Effector memory CD4-positive, alpha-beta T cell (primary cell): ENCODE measurements around the gene ACTN1.

Source experiments
- DNase-seq, 3 donors: peaks; one replicate each; pipeline ENCODE4 v3.0.0-alpha.2; 2020
- H3K27ac ChIP-seq: 2 replicates; pipeline ENCODE4 v1.7.0; 2013; ENCODE audit warnings: mild to moderate bottlenecking, low read length, moderate library complexity; ENCODE audit not compliant: insufficient read depth, poor library complexity, severe bottlenecking
- H3K27me3 ChIP-seq: replicated peaks from 2 replicates; pipeline ENCODE4 v1.7.0; 2013; ENCODE audit warnings: mild to moderate bottlenecking, low read length; ENCODE audit not compliant: insufficient read depth, control insufficient read depth, poor library complexity, severe bottlenecking
- H3K36me3 ChIP-seq: 2 replicates; pipeline ENCODE4 v1.7.0; 2013; ENCODE audit warnings: mild to moderate bottlenecking, low read length, moderate library complexity; ENCODE audit not compliant: control insufficient read depth, insufficient read depth
- H3K4me1 ChIP-seq: 2 replicates; pipeline ENCODE4 v1.7.0; 2013; ENCODE audit warnings: low read length, mild to moderate bottlenecking; ENCODE audit not compliant: control insufficient read depth, insufficient read depth, poor library complexity, severe bottlenecking
- H3K4me3 ChIP-seq: 2 replicates; pipeline ENCODE4 v1.7.0; 2013; ENCODE audit warnings: low read length, low read depth, mild to moderate bottlenecking; ENCODE audit not compliant: insufficient read depth, poor library complexity, severe bottlenecking
- H3K9me3 ChIP-seq: 2 replicates; pipeline ENCODE4 v1.7.0; 2013; ENCODE audit warnings: mild to moderate bottlenecking, low read length, moderate library complexity; ENCODE audit not compliant: control insufficient read depth

ACTN1 gene

GRCh38 chr14:68953196-68953555 lies 25.9 kb downstream of the ACTN1 start:
- H3K36me3 ChIP-seq = peaks cover 5% of the 10 kb centered on the region
- H3K27me3 ChIP-seq = no peaks in the 10 kb centered on the region
- no peak overlapping the region for H3K27ac ChIP-seq
- peaks cover 2% of the 10 kb centered on the region for H3K4me1 ChIP-seq
- H3K9me3 ChIP-seq = no peaks in the 10 kb centered on the region
- DNase-seq = no peak
- H3K4me3 ChIP-seq = no peak overlapping the region

- Histone ChIP-seq H3K27ac (no peak overlapping the region), H3K4me3 (no peak overlapping the region), H3K36me3 (peaks cover 5% of the 10 kb centered on the region), H3K4me1 (peaks cover 2% of the 10 kb centered on the region), H3K27me3 (no peaks in the 10 kb centered on the region), H3K9me3 (no peaks in the 10 kb centered on the region)
- no peak for DNase-seq
Measured at GRCh38 chr14:68952531-68953195, 26.4 kb downstream of the ACTN1 start.

- no peak overlapping the region for H3K4me3 ChIP-seq
- H3K9me3 ChIP-seq = no peaks in the 10 kb centered on the region
- no peaks in the 10 kb centered on the region for H3K27me3 ChIP-seq
- no peak overlapping the region for H3K27ac ChIP-seq
- DNase-seq = no peak
- peaks cover 2% of the 10 kb centered on the region for H3K4me1 ChIP-seq
- no peaks in the 10 kb centered on the region for H3K36me3 ChIP-seq
Measured at GRCh38 chr14:68951800-68952530, 27.1 kb downstream of the ACTN1 start.

GRCh38 chr14:68951035-68951797 lies 27.9 kb downstream of the ACTN1 start:
- no peak for DNase-seq
- H3K27ac ChIP-seq = no peak overlapping the region
- no peaks in the 10 kb centered on the region for H3K27me3 ChIP-seq
- no peak overlapping the region for H3K4me3 ChIP-seq
- H3K36me3 ChIP-seq = no peaks in the 10 kb centered on the region
- H3K9me3 ChIP-seq = no peaks in the 10 kb centered on the region
- no peaks in the 10 kb centered on the region for H3K4me1 ChIP-seq

- Histone ChIP-seq H3K36me3 (no peaks in the 10 kb centered on the region), H3K27ac (no peak overlapping the region)
- no peak for DNase-seq
Measured at GRCh38 chr14:68950111-68950510, 29.0 kb downstream of the ACTN1 start.

GRCh38 chr14:68949601-68949965 lies 29.5 kb downstream of the ACTN1 start:
- no peak overlapping the region for H3K4me3 ChIP-seq
- H3K27ac ChIP-seq = no peak overlapping the region
- DNase-seq = no peak
- H3K27me3 ChIP-seq = no peaks in the 10 kb centered on the region
- no peaks in the 10 kb centered on the region for H3K36me3 ChIP-seq
- no peaks in the 10 kb centered on the region for H3K9me3 ChIP-seq
- no peaks in the 10 kb centered on the region for H3K4me1 ChIP-seq

More at GRCh38 chr14:68950111-68950510, 29.0 kb downstream of the ACTN1 start:
- H3K4me1 ChIP-seq = no peaks in the 10 kb centered on the region
- H3K9me3 ChIP-seq = no peaks in the 10 kb centered on the region
- H3K4me3 ChIP-seq = no peak overlapping the region
- no peaks in the 10 kb centered on the region for H3K27me3 ChIP-seq

- Histone ChIP-seq H3K36me3 (no peaks in the 10 kb centered on the region), H3K9me3 (no peaks in the 10 kb centered on the region), H3K27ac (no peak overlapping the region), H3K4me1 (no peaks in the 10 kb centered on the region), H3K4me3 (no peak overlapping the region), H3K27me3 (no peaks in the 10 kb centered on the region)
- DNase-seq = no peak
Measured at GRCh38 chr14:68948686-68949600, 30.2 kb downstream of the ACTN1 start.

- H3K9me3 ChIP-seq = no peaks in the 10 kb centered on the region
- no peaks in the 10 kb centered on the region for H3K36me3 ChIP-seq
- no peaks in the 10 kb centered on the region for H3K27me3 ChIP-seq
- H3K4me1 ChIP-seq = no peaks in the 10 kb centered on the region
- no peak overlapping the region for H3K27ac ChIP-seq
- H3K4me3 ChIP-seq = no peak overlapping the region
- DNase-seq = no peak
Measured at GRCh38 chr14:68947802-68948201, 31.3 kb downstream of the ACTN1 start.

GRCh38 chr14:68946489-68946822 lies 32.6 kb downstream of the ACTN1 start:
- Histone ChIP-seq H3K4me1 (no peaks in the 10 kb centered on the region), H3K27ac (no peak overlapping the region), H3K4me3 (no peak overlapping the region), H3K36me3 (no peaks in the 10 kb centered on the region), H3K9me3 (no peaks in the 10 kb centered on the region), H3K27me3 (no peaks in the 10 kb centered on the region)
- no peak for DNase-seq
